Subcutaneous abdominal adipose tissue (tissue), 5 donors: ENCODE data around the gene LLPH.

ENCODE experiments used
- H3K27ac ChIP-seq: one replicate; pipeline ENCODE4 v1.7.0; 2013; ENCODE audit warnings: low read depth, mild to moderate bottlenecking, inconsistent platforms, low read length, moderate library complexity
- H3K27me3 ChIP-seq, 5 donors: one replicate each; pipeline ENCODE4 v1.7.0; 2013; ENCODE audit warnings: low read length in 5 of 5, inconsistent platforms in 1 of 5; ENCODE audit not compliant: control insufficient read depth in 5 of 5, insufficient read depth in 4 of 5
- H3K36me3 ChIP-seq, 5 donors: one replicate each; pipeline ENCODE4 v1.7.0; 2013; ENCODE audit warnings: low read length in 5 of 5; ENCODE audit not compliant: control insufficient read depth in 5 of 5, insufficient read depth in 5 of 5
- H3K4me1 ChIP-seq, 5 donors: one replicate each; pipeline ENCODE4 v1.7.0; 2013; ENCODE audit warnings: low read length in 5 of 5, mild to moderate bottlenecking in 3 of 5, moderate library complexity in 1 of 5; ENCODE audit not compliant: control insufficient read depth in 5 of 5, insufficient read depth in 5 of 5
- H3K4me3 ChIP-seq, 5 donors: one replicate each; pipeline ENCODE4 v1.7.0; 2013; ENCODE audit warnings: low read length in 5 of 5, low read depth in 1 of 5
- H3K9ac ChIP-seq, 5 donors: one replicate each; pipeline ENCODE4 v1.7.0; 2013; ENCODE audit warnings: low read length in 5 of 5, mild to moderate bottlenecking in 4 of 5, moderate library complexity in 3 of 5
- H3K9me3 ChIP-seq, 5 donors: one replicate each; pipeline ENCODE4 v1.7.0; 2013; ENCODE audit warnings: low read length in 5 of 5; ENCODE audit not compliant: control insufficient read depth in 5 of 5
- donor health status: healthy.
- donor health status: healthy.
- donor health status: healthy.
- donor health status: healthy.
- donor health status: healthy.

The LLPH gene

DNA sequence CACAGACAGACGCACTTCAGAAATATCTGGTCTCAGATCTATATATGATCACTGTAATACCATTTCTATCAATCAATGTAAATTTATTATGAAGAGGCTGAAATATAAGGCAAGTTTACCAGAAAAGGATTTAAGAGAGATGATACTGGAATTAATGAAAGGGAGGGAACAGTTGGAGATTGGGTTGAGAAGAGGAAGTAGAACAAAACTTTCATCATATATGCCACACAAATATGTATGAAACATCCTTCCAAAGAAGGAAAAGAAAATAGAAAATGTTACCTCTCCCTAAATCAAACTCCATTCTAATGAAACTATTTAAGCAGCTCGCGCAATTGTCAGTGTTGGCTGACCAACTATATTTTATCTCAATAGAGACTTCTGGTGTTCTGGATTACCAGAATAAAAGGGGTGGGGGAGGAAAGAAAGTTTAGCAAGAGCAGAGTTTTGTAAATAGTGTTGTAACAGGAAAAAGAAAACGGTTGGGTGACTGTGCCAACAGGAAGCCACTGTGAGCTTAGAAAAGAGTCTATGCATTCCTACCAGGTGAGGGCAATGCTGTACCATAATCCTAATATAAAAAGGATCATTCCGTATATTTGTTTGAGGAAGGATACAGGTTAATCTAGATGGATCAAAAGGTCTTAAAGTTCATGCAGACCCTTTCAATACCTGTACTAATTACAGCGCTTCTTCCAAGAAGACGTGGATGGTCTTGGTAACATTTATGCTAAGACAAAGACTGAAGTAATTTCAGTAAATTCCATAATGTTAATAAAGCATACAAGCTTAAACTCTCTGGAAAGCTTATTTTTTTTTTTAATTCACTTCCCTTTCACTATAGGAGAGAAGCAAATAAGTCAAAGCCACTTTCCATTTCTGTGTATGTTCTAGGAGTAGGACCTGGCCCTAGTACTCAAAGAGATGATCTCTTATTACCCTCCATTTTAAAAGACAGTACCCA, 14.5 kb upstream of the LLPH start:
- Histone ChIP-seq H3K9me3 (peaks cover 4 to 16% (median 8%) of the 10 kb centered on the region in 5 donors), H3K4me1 (peaks cover 0 to 12% (median 9%) of the 10 kb centered on the region in 5 donors), H3K36me3 (peaks cover 18 to 44% (median 39%) of the 10 kb centered on the region in 5 donors), H3K27ac (peak overlapping the region; percentile 64), H3K4me3 (no peak overlapping the region), H3K27me3 (no peaks in the 10 kb centered on the region), H3K9ac (peak overlapping the region in 2 of 5 donors; percentile 37 to 53)

DNA sequence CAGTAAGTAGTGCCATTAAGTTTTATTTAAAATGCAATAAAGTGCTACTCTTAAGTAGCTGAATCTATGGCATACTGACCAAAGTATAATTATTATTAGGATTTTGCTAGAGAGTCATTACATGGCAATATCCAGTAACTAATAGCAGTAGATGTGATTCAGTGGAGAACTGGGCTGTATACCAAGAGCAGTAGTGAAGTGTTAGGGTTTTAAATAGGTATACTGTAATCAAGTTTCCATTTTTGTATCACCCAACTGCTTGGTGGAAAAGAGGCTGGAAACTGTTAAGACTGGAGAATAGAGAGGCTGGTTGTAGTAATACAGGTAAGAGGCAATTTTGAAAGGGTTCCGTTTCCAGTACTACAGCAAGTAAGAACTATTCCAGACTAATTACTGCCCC, 13.3 kb upstream of the LLPH start:
- Histone ChIP-seq H3K4me1 (peaks cover 0 to 12% (median 9%) of the 10 kb centered on the region in 5 donors), H3K27me3 (no peaks in the 10 kb centered on the region), H3K4me3 (no peak overlapping the region), H3K9me3 (peaks cover 4 to 17% (median 8%) of the 10 kb centered on the region in 5 donors), H3K9ac (no peak overlapping the region), H3K27ac (no peak overlapping the region), H3K36me3 (peaks cover 16 to 51% (median 43%) of the 10 kb centered on the region in 5 donors)

DNA sequence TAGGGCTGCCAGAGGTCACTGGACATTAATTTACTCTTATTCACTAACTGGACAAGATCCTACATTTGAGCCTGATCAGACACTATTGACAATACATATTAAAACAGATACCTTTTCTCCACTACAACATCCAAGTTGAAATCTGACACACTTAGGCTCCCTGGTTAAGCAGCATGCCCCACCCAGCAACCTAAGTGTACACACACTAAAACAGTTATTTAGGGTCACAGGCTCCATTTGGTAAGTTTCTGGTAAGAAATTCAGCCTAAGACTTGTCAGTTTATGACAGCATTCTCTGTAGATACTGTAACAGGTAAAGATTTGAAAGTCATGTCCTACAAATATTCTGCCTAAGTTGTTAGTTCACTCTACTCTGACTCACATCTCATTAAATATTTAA, 12.3 kb upstream of the LLPH start:
- Histone ChIP-seq H3K9me3 (peaks cover 4 to 17% (median 8%) of the 10 kb centered on the region in 5 donors), H3K27me3 (no peaks in the 10 kb centered on the region), H3K27ac (no peak overlapping the region), H3K9ac (no peak overlapping the region), H3K36me3 (peaks cover 11 to 49% (median 39%) of the 10 kb centered on the region in 5 donors), H3K4me1 (peaks cover 0 to 12% (median 9%) of the 10 kb centered on the region in 5 donors), H3K4me3 (no peak overlapping the region)

DNA sequence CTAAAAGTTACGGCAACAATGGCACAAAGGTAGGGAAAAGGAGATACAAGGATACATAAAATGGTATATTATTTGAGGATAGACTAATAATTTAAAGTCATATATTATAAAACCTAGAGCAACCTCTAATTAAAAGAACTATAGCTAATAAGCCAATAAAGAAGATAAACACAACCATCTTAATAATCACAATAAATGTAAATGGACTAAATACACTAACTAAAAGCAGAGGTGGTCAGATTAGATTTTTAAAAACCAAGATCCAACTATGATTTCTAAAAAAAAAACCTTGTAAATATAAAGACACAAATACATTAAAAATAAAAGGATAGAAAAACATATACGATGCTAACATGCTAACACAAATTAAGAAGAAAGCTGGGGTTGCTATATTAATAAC, 10.7 kb upstream of the LLPH start:
- H3K36me3 ChIP-seq: peaks cover 18 to 51% (median 40%) of the 10 kb centered on the region in 5 donors
- H3K27ac ChIP-seq: no peak overlapping the region
- no peak overlapping the region for H3K4me3 ChIP-seq
- no peaks in the 10 kb centered on the region for H3K27me3 ChIP-seq
- peaks cover 4 to 17% (median 8%) of the 10 kb centered on the region in 5 donors for H3K9me3 ChIP-seq
- peaks cover 0 to 12% (median 9%) of the 10 kb centered on the region in 5 donors for H3K4me1 ChIP-seq
- no peak overlapping the region for H3K9ac ChIP-seq

DNA sequence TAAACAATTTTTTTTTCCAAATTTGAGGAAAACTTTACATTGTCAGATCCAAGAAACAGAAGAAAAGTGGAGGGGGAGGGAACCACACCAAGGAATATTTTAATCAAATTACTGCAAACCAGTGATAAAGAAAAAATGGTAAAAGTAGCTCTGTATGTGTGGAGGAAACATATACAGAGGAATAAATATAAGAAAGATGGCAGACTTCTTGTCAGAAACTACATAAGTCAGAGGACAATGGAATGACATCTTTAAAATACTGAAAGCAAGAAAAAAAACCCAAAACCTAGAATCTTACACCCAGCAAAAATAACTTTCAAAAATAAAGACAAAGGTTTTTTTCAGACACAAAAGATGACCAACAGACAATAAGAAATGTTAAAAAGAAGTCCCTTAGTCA, 10.2 kb upstream of the LLPH start:
- H3K27ac ChIP-seq: no peak overlapping the region

DNA sequence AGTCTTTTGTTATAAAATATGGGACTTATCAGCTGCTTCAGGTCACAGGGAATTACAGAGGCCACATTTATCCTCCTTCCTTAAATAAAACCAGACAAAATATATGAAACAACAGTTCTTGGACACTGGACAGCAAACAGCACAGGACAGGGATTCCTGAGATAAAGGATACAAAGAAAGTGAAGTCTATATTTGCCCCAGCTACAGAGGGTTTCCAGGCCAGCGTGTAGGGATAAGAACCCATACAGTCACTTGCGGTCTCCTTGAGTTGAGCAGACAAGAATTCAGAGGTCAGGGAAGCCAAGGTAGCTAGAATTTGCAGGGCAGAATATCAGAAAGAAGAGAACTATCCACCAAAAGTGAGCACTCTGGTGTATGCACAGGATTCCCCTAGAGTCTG, 8.8 kb upstream of the LLPH start:
- Histone ChIP-seq H3K4me1 (no peaks in the 10 kb centered on the region), H3K27ac (no peak overlapping the region), H3K4me3 (no peak overlapping the region), H3K27me3 (no peaks in the 10 kb centered on the region), H3K36me3 (peaks cover 16 to 51% (median 43%) of the 10 kb centered on the region in 5 donors), H3K9me3 (peaks cover 4 to 17% (median 8%) of the 10 kb centered on the region in 5 donors), H3K9ac (no peak overlapping the region)

More for the DNA sequence above, 10.2 kb upstream of the LLPH start:
- Histone ChIP-seq H3K9me3 (peaks cover 4 to 17% (median 8%) of the 10 kb centered on the region in 5 donors), H3K4me3 (no peak overlapping the region), H3K36me3 (peaks cover 16 to 53% (median 43%) of the 10 kb centered on the region in 5 donors), H3K9ac (no peak overlapping the region), H3K27me3 (no peaks in the 10 kb centered on the region), H3K4me1 (peaks cover 0 to 12% (median 9%) of the 10 kb centered on the region in 5 donors)

DNA sequence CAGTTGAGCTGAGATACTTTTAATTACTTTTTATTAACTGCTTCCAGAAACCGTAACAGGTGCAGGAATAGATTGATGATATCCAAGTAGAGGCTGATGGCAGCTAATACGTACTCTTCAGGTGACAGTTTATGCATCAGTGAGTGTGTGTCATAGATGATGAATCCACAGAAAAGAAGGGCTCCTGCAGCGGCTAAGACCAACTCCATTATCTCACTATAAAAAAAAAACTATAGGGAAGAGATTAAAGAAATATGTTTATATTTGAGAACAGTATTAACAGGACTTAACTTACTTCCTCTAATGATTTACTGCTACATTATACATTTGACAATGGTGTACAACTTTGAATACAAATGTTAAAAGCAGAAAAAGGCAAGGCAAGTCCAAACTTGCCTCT, 7.4 kb upstream of the LLPH start:
- Histone ChIP-seq H3K9me3 (peaks cover 4 to 17% (median 8%) of the 10 kb centered on the region in 5 donors), H3K27ac (no peak overlapping the region), H3K36me3 (peaks cover 16 to 42% (median 37%) of the 10 kb centered on the region in 5 donors), H3K9ac (no peak overlapping the region), H3K27me3 (no peaks in the 10 kb centered on the region), H3K4me1 (no peaks in the 10 kb centered on the region), H3K4me3 (no peak overlapping the region)

DNA sequence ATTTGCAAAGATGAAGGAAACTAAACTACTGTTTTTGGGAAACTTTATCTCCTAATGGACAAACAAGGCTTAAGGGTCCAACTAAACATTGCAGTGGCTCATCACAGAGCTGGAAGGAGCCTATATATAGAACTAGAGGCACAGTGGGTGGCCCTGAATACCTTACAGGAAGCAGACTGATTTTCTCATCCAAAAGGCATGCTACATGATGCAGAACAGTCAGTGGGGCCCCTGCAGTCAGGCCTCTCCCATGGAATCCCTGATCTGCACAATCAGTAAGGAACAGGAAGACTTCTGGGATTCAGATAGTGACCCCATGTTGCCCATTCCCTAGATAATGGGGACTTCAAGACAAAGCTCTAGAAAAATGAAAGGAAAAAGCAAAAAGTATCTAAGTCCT, 1.9 kb upstream of the LLPH start:
- Histone ChIP-seq H3K9me3 (no peaks in the 10 kb centered on the region), H3K9ac (no peak overlapping the region), H3K27ac (no peak overlapping the region), H3K4me1 (peaks cover 4 to 19% (median 17%) of the 10 kb centered on the region in 5 donors), H3K27me3 (no peaks in the 10 kb centered on the region), H3K36me3 (peaks cover 11 to 18% (median 15%) of the 10 kb centered on the region in 5 donors), H3K4me3 (no peak overlapping the region)

DNA sequence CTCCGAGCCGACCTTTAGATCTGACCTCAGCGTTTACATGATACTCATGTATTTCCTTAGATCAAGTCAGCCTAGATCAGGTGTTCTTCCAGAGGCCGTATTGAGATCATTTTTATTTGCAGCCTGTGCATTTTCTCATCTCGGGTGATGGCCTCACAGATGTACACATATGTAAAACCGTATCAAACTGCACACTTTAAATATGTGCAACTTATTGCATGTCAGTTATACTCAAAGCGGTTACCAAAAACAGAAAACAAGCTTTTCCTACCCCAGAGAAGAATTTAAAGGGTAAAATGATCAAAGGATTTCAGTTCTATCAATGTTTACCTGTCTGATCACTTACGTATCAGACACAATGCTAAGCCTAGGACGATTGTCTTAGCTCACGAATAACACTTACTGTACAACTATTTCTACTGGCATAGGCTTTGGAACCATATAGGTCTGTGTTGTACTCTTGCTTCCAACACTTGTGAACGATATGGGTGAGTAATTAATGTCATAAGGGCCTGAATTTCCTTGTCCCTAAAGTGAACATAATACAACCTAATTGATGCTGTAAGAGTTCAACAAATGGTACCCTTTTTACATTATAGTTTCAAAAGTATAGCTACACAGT, 628 bp upstream of the LLPH start:
- peak overlapping the region; percentile 73 to 96 (median 92) for H3K9ac ChIP-seq
- H3K27ac ChIP-seq: no peak overlapping the region
- no peaks in the 10 kb centered on the region for H3K9me3 ChIP-seq
- H3K4me1 ChIP-seq: peaks cover 4 to 19% (median 17%) of the 10 kb centered on the region in 5 donors
- H3K36me3 ChIP-seq: peaks cover 13 to 23% (median 18%) of the 10 kb centered on the region in 5 donors
- no peaks in the 10 kb centered on the region for H3K27me3 ChIP-seq
- H3K4me3 ChIP-seq: peak overlapping the region; percentile 85 to 100 (median 99)

DNA sequence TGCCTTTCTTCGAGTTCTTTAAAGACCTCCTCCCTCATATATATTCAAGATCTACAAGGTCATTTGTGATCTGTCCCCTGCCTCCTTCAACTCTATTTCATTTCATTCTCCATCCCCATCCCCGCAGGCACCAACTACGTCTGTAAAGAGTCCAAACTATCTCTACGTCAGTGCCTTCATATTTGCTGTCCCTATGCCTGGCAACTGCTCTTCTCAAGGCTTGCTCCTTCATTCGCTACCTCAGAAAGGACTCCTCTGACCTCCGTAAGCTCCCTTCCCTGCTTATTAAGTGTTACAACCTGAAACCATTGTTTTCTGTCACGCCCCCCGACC, 650 bp downstream of the LLPH start:
- H3K27me3 ChIP-seq: no peaks in the 10 kb centered on the region
- H3K36me3 ChIP-seq: peaks cover 19 to 30% (median 22%) of the 10 kb centered on the region in 5 donors
- peak overlapping the region; percentile 73 to 96 (median 92) for H3K9ac ChIP-seq
- H3K9me3 ChIP-seq: no peaks in the 10 kb centered on the region
- H3K4me3 ChIP-seq: peak overlapping the region; percentile 85 to 100 (median 99)
- H3K4me1 ChIP-seq: peaks cover 4 to 19% (median 17%) of the 10 kb centered on the region in 5 donors
- H3K27ac ChIP-seq: no peak overlapping the region
